ENCODE data around the gene CCDC81.
"Not testable (repeated sequence)": the region's sequence is repeated elsewhere in the genome, so short reads cannot be mapped to it uniquely, and the experiment has no call there.

The CCDC81 gene

DNA sequence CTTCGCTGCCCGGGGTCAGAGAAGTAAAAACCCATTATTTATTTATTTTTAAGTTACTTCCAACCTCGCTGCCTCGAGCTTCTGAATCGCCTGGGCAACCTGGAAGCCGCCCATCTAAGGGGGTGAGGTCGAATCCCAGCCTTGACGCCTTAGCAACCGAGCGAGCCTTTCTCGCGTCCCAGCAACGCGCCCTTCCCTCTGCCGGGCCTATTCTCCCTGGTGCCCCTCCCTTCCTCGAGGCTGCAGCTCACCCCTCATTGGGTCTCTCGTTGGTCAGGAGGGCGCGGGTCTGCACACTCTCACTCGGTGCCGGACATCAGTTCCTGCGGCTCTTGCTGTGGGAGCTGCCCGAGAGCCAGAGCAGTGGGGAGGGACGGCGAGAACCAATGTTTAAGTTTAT lies at the start of gene CCDC81:
Gene CCDC81 (plus strand): TSS at position 302 of the 400 bp plus-strand sequence. CDS start 277 bp downstream, outside the sequence.
- TF ChIP-seq, protein P1, sequence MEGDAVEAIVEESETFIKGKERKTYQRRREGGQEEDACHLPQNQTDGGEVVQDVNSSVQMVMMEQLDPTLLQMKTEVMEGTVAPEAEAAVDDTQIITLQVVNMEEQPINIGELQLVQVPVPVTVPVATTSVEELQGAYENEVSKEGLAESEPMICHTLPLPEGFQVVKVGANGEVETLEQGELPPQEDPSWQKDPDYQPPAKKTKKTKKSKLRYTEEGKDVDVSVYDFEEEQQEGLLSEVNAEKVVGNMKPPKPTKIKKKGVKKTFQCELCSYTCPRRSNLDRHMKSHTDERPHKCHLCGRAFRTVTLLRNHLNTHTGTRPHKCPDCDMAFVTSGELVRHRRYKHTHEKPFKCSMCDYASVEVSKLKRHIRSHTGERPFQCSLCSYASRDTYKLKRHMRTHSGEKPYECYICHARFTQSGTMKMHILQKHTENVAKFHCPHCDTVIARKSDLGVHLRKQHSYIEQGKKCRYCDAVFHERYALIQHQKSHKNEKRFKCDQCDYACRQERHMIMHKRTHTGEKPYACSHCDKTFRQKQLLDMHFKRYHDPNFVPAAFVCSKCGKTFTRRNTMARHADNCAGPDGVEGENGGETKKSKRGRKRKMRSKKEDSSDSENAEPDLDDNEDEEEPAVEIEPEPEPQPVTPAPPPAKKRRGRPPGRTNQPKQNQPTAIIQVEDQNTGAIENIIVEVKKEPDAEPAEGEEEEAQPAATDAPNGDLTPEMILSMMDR (IDR thresholded peaks at IDR 0.05; ENCODE audit: low read depth, low read length, missing control alignments): no peak
- DNase-seq (ENCODE audit: low read depth): no peak
- no peak within 1 kb of the TSS for H3K4me3 ChIP-seq (ENCODE audit: low read depth, low read length)

DNA sequence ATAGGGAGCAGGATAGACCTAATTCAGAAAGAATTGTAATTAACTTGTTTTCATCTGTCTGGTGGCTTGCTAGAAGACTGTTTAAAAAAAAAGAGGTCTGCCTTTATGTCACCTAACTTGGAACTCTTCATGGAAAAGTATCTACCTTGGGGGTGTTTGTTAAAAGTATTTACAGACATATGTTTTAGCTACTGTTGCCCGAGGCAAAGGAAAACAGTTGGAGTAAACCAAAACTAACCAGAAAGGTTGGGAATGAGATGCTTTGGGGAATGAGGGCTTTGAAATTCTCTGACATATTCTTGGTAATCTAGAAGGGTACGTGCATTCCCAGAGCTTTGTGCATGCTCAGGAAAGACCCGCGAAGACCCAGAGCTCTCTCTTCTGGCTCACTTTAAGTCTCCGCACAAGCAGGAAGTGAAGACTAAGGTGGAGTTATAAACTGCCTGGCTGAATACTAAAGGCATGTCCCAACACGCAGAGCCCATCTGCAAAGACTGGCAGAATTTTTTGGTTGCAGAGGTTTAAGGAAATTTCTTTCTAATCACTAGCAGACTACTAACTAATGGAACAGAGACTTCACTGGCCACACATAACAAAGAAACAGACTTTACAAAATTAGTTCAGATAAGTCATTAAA lies 39.4 kb upstream of the CCDC81 start:
- H3K4me3 ChIP-seq (ENCODE audit: low read depth, low read length): no peak overlapping the region
- TF ChIP-seq, protein P1 (IDR thresholded peaks at IDR 0.05; ENCODE audit: low read depth, low read length, missing control alignments): no peak
- DNase-seq (ENCODE audit: low read depth): no peak

DNA sequence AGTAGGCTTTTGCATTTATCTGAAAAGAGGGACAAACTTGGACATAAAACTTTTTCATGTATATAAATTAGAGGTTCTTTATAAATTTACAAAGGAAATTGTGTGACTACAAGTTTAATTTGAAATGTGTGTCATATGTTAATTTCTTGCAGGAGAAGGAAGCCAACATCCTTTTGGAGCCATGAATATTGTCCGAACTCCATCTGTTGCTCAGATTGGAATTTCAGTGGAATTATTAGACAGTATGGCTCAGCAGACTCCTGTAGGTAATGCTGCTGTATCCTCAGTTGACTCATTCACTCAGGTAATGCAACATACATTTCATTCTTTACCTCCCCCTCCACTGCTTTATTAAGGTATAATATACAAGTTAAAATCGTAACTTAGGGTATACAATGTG lies 37.5 kb upstream of the CCDC81 start:
- DNase-seq (ENCODE audit: low read depth): no peak
- no peak overlapping the region for H3K4me3 ChIP-seq (ENCODE audit: low read depth, low read length)
- TF ChIP-seq, protein P1 (IDR thresholded peaks at IDR 0.05; ENCODE audit: low read depth, low read length, missing control alignments): no peak

DNA sequence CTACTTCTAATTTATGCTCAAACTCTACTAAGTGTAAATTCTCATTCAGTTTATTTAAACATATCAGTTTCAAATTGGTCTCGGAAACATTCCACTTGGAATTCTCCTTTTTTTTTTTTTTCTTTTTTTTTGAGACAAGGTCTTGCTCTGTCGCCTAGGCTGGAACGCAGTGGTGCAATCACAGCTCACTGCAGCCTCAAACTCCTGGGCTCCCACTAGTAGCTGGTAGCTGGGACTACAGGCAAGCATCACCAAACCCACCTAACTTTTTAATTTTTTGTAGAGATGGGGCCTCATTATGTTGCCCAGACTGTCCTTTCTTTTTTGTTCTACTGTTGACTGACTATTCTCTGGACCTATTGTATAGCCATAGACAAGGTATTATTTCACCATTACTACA lies 33.3 kb upstream of the CCDC81 start:
- TF ChIP-seq, protein P1 (IDR thresholded peaks at IDR 0.05; ENCODE audit: low read depth, low read length, missing control alignments): no peak
- no peak overlapping the region for H3K4me3 ChIP-seq (ENCODE audit: low read depth, low read length)
- no peak for DNase-seq (ENCODE audit: low read depth)

DNA sequence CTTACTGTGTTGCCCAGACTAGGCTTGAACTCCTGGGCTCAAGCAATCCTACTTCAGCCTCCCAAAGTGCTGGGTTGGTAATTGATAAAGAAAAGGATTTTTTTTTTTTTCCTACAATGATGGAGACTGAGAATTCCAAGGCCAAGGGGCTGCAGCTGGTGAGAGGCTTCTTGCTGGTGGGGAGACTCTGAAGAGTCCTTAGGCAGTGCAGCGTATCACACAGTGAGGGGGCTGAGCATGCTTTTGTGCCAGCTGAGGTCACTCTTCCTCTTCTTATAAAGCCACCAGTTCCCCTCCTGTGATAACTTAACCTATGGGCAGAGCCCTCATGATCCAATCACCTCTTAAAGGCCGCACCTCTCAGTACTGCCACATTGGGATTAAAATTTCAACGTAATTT lies 28.2 kb upstream of the CCDC81 start:
- DNase-seq (ENCODE audit: low read depth): no peak
- TF ChIP-seq, protein P1 (IDR thresholded peaks at IDR 0.05; ENCODE audit: low read depth, low read length, missing control alignments): no peak
- H3K4me3 ChIP-seq (ENCODE audit: low read depth, low read length): no peak overlapping the region

DNA sequence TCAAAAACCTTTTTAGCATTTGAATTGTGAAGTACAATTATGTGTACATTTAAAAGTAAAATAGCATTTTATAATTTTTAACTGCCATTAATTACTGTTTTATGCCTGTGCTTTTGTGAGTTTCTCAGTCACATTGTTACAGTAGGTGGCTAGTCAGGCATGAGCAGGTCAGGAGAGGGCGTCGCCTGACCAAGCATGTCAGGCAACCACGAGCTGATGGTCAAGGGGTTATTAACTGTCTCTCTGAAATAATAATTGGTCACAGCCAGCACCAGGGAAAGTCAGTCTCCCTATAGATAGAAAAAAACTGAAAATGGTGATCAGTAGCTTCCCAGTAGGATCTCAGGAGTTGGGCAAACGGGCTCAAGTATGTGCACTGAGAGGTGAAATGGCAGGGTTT lies 19.4 kb upstream of the CCDC81 start:
- H3K4me3 ChIP-seq (ENCODE audit: low read depth, low read length): no peak overlapping the region
- no peak for DNase-seq (ENCODE audit: low read depth)
- TF ChIP-seq, protein P1 (IDR thresholded peaks at IDR 0.05; ENCODE audit: low read depth, low read length, missing control alignments): no peak

DNA sequence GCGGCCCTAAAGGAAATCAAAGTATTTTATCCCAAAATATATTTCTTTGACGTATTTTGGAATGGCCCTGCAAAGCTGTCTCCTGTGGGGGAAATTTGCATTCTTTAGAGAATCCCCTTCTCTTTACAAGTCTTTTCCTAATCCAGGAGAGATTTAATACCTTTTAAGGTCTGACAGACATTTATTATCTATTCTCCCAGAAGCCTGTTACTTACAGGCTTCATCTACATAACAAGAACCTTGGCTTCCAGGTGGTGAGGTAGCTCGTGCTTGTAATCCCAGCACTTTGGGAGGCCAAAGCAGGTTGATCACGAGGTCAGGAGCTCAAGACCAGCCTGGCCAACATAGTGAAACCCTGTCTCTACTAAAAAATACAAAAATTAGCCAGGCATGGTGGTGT lies 17.3 kb upstream of the CCDC81 start:
- not testable (repeated sequence) for H3K4me3 ChIP-seq (ENCODE audit: low read depth, low read length); DNase-seq (ENCODE audit: low read depth)

Data from GM12864 (cell line).